HG02943 (cell line): ENCODE measurements around the gene NELFCD.
"Not testable (repeated sequence)": the region's sequence is repeated elsewhere in the genome, so short reads cannot be mapped to it uniquely, and the experiment has no call there.

Experiments
- ATAC-seq: cut with Tn5 transposase; IDR thresholded peaks from one replicate; pipeline ENCODE4 v1.9.1; 2021; ENCODE audit warnings: mild to moderate bottlenecking, low read depth, moderate library complexity; ENCODE audit not compliant: unreplicated experiment

Gene NELFCD, protein sequence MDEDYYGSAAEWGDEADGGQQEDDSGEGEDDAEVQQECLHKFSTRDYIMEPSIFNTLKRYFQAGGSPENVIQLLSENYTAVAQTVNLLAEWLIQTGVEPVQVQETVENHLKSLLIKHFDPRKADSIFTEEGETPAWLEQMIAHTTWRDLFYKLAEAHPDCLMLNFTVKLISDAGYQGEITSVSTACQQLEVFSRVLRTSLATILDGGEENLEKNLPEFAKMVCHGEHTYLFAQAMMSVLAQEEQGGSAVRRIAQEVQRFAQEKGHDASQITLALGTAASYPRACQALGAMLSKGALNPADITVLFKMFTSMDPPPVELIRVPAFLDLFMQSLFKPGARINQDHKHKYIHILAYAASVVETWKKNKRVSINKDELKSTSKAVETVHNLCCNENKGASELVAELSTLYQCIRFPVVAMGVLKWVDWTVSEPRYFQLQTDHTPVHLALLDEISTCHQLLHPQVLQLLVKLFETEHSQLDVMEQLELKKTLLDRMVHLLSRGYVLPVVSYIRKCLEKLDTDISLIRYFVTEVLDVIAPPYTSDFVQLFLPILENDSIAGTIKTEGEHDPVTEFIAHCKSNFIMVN

DNA sequence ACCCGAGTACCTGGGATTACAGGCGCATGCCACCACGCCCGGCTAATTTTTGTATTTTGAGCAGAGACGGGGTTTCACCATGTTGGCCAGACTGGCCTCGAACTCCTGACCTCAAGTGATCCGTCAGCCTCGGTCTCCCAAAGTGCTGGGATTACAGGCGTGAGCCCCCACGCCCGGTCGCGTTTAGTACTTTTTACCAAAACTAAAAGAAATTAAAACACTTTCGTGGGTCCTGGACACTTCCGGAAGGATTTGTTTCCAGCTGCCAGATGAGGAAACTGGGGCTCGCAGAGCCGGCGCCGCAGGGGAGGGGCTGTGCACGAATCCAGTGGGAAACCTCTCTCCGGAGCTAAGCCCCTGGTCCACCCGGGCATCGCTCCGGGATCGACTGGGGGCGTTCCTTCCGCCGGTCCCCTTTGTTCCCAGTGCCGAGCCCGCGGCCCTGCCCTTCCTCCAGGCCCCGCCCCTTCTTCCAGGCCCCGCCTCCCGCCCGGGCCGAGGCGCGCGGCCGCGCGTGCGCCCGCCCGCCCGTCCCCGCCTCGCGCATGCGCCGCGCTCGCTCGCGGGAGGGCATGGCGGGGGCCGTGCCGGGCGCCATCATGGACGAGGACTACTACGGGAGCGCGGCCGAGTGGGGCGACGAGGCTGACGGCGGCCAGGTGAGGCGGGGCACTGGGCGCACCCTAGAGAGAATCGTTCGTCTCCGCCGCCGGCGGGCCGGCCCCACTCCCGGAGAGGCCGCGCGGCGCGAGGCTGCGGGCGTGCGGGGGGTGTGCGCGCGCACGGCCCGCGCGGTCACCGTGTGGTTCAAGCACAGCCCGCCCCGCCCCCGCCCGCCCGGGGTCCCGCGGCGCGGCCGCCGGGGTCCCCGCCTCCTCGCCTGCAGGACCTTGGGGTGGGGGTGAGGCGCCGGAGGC lies at the start of gene NELFCD:
NELFCD (plus strand) TSS at position 546 of the 917 bp plus-strand sequence; CDS start at position 600, 54 bp downstream.
- ATAC-seq = peak; percentile 62

DNA sequence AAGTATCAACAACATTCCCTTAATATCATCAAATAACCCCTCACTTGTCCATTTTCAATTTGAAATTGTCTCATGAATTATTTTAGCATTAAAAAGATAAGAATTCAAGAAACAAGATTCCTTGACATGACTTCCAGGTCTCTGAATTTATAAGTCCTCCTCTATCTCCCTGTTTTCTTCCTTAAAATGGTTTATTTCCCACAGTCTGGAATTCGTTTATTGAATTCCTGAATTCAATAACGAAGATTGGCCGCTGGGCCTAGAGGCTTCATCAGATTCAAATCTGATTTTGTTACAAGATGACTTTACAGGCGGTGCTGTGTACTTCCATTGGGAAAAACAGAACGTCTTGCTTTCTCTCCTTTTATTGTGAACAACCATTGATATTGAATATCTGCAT lies 48.9 kb upstream of the NELFCD start:
- ATAC-seq = no peak

DNA sequence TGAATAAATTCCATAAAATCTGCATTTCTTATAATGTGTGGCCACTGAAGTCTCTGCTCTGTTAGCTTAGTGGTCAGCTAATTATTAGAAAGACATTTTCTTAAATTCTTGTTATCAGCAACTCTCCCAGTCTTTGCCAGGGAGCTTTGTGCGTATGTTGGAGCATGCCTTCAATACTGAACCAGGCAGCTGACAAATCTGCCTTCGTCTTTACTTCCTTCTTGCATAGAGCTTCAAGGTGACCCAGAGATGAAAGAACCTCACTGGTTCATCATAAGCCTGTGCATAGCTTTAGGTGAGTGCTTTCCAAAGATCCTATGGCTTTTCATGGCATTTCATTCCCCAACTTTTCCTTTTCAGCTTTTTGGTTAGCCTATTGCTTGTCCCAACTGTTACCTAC lies 43.0 kb upstream of the NELFCD start:
- no peak for ATAC-seq

DNA sequence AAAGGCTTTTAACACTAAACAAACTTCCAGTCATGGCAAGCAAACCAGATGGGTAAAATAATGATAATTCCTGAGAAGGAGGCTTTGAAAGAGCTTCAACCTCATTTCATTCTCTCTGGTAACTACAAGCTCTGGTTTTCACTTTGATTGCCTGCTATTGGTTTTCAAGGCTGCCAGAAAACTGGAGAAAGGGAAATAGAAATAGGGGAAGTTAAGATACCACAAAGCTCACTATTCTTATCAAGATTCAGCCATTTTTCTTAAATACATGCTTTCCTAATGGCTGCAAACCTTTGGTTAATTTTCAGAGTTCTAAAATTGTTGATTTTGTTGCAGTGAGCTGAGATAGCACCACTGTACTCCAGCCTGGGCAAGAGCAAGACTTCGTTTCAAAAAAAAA lies 42.5 kb upstream of the NELFCD start:
- no peak for ATAC-seq

DNA sequence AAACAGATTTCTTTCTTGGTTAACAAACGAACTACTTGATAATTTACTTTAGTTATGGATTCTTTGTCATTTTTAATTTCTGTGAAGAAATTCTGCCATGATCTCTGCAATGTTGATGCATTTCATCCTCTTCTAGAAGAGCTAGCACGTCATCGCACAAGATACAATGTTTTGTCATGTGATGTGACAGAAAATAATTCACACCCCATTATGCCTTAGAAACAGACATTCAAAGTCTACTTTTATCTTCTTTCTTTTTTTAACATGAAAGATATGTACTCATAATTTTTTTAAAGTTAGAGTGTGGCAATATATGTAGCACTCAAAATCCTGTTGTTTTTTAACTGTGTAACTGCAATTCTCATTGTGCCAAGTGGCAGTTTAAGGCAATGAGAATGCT lies 39.6 kb upstream of the NELFCD start:
- ATAC-seq = no peak

DNA sequence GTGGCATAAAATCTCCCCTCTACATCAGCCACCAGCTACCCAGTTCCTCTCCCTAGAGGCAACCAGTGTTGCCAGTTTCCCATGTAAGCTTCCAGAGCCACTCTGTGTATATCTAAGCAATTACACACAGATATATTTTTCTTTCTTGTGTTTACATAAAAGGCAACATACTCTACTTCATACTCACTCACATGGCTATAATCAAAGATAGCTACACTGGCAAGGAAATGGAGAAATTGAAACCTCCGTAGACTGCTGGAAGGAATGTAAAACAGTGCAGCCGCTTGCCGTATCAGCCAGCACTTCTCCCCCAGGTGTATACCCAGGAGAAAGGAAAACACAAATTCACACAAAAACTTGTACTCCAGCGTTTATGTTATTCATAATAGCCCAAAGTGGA lies 38.5 kb upstream of the NELFCD start:
- ATAC-seq = no peak

DNA sequence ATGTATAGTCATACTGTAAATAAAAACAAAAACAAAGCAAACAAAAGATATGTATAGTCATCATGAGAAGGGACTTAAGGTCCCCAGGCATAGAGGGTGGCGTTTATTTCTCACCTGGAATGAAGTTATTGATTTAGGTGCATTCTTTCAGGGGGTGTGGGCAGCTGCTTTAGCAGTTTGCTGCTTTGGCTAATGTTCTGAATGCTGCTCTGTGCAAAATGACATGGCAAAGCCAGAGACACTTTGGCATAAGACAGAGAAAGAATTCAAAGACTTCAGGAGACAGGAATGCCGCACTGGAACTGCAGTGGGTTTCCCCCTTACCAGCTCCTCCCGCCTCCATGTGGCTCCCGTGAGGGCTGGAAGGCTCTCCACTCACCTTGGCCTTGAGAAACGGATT lies 36.4 kb upstream of the NELFCD start:
- ATAC-seq = no peak

DNA sequence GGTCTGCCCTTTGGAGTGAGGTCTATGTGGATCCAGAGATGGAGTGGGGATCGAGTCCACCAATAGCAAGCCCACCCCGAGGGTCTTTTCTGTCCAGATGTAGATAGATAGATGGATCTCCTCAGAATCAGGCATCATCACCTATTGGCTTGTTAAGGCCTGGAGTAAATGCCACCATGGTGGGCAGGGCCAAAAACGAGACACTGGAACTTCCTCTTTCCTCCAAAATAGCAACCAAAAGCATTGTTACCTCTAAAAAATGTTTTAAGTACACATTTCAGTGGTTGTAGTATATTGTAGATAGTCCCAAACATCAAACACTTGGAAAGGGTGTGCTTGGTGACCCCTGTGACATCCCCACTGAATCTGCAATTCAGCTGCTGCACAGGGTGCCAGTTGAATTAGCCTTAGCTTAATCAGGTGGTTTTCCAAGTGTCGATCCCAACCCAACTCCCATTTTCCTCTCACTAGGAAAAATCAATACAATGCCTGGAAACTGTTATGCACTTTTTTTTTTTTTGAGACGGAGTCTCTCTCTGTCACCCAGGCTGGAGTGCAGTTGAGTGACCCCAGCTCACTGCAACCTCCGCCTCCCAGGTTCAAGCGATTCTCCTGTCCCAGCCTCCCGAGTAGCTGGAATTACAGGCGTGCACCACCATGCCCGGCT lies 35.0 kb upstream of the NELFCD start:
- ATAC-seq = no peak

DNA sequence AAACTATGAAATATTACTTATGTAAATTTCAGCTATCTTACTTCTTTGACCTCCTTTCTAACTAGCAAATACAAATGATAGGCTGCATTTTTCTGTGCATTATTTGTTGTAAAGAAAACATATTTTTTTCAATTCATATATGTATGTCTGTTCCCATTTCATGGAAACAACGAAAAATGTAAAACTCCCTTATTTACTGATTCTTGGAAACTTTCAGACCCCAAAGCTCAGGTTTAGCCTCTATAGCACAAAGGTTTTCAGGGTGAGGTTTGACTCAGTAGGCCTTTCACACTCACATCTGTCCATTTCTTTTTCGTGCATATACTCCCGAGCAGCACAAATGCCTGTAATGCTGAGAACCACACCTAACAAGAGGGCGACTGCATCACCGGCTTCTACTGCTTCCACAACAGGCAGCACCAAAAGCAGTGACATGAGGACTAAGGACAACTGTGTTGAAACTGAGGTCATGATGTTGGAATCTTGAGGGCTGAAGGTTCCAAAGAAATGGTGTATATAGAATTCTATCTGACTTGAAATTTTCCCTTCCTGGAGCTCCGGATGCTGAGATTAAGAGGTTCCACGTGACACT lies 33.2 kb upstream of the NELFCD start:
- ATAC-seq = not testable (repeated sequence)

DNA sequence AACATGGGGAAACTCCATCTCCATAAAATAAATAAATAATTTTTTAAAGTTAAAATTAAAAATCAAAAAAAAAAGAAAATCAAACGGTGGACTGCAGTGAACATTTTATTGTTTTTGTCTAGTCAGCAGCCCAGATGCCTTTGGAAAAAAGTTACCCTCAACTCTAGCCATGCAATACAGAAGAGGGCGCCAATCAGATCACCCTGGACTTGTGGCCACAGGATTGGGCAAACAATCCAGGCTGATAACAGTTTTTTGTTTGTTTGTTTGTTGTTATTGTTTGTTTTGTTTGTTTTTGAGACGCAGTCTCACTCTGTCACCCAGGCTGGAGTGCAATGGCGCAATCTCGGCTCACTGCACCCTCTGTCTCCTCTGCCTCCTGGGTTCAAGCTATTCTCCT lies 30.5 kb upstream of the NELFCD start:
- ATAC-seq = no peak

DNA sequence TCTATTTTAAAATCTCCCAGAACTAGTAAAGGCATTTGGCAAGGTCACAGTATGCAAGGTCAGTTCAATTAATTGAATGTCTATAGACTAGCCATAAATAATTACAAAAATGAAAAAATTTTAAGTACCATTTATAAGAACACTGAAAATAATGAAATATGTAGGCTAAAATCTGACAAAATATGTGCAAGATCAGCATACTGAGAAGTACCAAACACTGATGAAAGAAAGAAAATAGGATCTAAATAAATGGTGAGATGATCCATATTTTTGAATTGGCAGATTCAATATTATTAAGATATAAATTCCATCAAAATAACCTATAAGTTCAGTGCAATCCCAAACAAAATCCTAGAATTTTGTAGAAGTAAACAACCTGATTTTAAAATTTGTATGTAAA lies 28.0 kb upstream of the NELFCD start:
- ATAC-seq = no peak

DNA sequence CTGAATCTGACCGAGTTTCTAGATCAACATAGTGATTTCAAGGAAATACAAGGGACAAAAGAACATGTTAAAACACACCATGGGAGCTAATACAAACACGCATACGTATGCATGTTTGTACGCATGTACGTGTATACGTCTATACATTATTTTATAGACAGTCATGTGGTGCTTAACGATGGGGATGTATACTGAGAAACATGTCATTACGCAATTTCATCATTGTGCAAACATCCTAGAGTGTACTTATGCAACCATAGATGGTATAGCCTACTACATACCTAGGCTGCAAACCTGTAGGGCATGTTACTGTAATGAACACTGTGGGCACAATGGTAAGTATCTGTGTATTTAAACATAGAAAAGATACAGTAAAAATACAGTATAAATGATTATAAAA lies 25.0 kb upstream of the NELFCD start:
- no peak for ATAC-seq

DNA sequence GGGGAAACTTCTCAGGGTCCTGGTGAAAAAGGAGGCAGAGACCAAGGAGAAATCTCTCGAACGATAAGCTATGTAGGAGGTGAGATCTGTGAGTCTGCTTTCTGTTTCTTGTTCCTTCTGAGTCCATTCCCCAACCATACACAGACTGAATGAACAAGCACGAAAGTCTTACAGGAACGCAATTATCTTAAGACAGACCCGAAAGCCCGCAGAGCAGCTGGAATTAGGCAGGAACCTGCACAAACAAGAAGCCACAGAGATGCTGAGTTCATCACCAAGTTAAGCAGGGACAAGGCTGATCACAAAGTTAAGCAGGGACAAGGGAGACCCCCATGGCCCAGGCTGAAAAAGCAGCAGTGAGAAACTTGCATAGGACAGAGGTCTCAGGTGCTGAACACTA lies 21.4 kb upstream of the NELFCD start:
- no peak for ATAC-seq

DNA sequence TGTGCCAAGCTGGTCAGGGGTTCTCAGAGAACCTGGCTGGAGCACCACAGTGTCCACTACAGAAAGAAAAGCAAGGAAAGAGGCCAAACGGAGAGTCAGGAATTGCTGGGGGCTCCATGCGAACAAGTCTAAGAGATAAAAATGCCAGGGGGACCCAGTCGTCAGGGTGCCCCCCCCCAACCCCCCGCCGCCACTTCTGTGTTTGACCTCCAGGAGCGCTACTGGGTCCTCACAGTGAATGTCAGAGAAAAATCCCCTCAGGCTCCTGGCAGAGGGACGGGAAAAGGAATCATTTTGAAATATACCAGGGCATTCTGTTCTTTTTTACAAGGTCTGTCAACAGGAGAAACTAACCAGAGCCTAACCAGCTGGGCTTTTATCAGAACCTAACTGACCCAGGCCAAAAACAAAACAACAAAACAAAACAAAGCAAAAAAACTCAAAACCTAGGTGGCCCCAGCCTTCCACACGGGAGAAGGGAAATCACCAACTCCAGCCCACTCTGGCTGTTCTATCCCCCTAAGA lies 17.9 kb upstream of the NELFCD start:
- no peak for ATAC-seq

DNA sequence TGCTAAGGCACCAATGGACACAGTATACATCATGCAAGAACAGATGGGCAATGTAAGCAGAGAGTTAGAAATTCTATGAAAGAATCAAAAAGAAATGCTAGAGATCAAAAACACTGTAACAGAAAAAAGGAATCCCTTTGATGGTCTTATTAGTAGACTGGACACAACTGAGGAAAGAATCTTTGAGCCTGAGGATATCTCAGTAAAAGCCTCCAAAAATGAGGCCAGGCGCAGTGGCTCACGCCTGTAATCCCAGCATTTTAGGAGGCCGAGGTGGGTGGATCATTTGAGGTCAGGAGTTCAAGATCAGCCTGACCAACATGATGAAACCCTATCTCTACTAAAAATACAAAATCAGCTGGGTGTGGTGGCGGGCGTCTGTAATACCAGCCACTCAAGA lies 17.1 kb upstream of the NELFCD start:
- not testable (repeated sequence) for ATAC-seq

DNA sequence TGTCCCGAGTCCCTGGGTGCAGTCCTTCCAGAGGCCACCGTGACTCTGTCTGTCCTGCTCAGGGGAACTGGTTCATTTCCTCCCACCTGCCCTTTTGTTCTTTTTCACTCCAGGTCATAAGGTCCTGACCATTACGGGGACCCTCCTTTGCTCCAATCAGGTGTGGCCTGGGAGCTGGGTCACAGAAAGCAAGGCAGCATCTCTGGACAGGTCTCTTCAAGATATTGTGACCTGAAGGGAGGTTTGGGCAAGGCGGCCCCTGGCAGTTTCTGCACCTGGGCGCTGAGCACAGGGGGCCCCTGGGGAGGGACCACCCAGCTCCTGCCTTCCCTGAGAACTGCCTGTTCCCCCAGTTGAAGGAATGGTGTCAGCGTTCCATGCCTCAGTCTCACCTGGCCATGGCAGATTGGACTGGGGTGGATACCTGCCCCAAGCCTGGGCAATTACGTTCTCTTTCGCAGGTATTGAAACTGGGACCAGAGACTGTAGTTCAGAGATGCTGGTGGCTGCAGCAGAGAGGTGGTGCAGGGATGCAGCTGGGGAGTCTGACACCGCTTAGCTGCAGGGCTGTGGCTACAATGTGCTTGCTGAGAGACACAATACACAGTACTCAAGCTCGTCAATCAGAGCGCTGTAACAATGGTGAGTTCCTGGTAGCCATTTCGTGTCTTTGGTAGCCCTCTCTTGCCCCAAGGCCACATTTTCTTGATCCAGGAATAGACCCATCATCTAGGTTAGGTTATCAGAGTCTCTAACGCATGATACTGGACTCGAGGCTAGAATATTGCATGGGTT lies 15.6 kb upstream of the NELFCD start:
- no peak for ATAC-seq

DNA sequence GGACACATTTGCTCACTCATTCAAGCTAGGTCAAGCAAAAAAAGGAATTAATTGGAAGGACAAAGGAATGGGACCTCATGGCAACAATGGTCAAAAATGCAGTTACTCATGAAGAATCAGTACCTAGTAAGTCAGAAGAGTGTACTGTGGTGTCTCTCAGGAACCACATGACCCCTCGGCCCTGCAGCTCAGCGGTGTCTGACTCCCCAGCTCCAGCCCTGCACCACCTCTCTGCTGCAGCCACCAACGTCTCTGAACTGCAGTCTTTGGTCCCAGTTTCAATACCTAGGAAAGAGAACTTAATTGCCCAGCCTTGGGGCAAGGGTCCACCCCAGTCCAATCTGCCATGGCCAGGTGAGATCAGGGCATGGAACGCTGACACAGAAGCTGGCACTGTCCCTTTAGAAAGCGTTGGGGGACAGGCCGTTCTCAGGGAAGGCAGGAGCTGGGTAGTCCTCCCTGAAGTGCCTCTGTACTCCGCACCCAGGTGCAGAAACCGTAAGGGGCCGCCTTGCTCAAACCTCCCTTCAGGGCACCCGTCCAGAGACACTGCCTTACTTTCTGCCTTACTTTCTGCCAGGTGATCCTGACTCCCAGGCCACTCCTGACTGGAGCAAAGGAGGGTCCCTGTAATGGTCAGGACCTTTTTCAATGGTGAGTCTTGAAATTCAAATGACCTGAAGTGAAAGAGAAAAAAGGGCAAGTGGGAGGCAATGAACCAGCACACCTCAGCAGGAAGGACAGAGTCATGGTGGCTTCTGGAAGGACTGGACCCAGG lies 13.2 kb upstream of the NELFCD start:
- ATAC-seq = no peak

DNA sequence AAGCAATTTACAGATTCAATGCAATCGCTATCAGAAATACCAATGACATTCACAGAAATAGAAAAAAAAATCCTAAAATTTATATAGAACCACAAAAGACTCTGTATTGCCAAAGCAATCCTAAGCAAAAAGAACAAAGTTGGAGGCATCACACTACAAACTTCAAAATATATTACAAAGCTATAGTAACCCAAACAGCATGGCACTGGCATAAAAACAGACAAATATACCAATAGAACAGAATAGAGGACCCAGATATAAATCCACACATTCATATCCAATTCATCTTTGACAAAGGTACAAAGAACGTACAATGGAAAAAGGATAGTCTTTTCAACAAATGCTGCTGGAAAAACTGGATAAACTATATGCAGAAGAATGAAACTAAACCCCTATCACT lies 11.6 kb upstream of the NELFCD start:
- no peak for ATAC-seq

DNA sequence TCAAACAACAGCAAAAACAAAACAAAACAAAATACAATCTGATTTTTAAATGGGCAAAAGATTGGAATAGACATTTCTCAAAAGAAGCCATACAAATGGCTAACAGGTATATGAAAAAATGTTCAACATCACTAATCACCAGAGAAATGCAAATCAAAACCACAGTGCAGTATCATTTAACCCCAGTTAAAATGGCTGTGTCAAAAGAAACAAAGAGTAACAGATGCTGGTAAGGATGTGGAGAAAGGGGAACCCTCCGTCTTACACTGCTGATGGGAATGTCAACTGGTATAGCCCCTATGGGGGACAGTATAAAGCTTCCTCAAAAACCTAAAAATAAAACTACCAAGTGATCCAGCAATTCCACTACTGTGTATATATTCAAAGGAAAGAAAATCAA lies 10.9 kb upstream of the NELFCD start:
- no peak for ATAC-seq
